GM18858 (cell line): Measurements from ENCODE around the gene DMBT1.
A peak's percentile ranks its signal among the peaks of the same experiment; 100 is the strongest.

Source experiments
- ATAC-seq: cut with Tn5 transposase; IDR thresholded peaks from one replicate; pipeline ENCODE4 v1.9.1; 2021; ENCODE audit not compliant: unreplicated experiment

The DMBT1 gene

DNA sequence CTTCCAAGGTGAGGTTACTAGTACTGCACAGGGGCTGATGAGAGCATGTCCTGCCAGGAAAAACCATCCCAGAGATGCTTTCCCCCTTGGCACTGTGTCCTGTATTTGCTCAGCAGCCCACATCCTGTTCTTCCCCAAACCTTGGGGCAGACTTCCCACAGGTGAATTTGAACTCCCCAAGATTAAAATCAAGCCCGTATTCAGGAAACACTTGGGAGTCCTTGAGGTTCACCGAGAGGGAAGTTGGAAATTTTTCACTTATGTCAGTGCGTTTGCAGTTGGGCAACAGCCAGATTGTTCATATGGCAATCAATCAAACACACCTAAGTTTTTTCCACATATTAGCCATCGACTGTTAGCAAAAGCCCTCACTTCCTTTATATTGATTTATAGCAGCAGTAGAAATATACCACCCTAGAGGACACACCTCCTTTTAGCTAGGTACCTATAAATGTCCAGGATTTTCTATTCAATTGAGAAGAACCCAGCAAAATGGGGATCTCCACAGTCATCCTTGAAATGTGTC is at the start of gene DMBT1:
Gene DMBT1 (plus strand): TSS at position 476 of the 526 bp plus-strand sequence. CDS start 17 bp downstream, at position 493.
- ATAC-seq, result no peak

- no peak for ATAC-seq
These were observed 47.5 kb upstream of the DMBT1 start for GRCh38 chr10:122513053-122513452.

GRCh38 chr10:122514045-122514840 is 46.3 kb upstream of the DMBT1 start:
- ATAC-seq, result no peak

GRCh38 chr10:122515022-122515424 is 45.5 kb upstream of the DMBT1 start:
- ATAC-seq, result no peak

- ATAC-seq, result peak; percentile 76
These were observed 44.8 kb upstream of the DMBT1 start for GRCh38 chr10:122515588-122516231.

DNA sequence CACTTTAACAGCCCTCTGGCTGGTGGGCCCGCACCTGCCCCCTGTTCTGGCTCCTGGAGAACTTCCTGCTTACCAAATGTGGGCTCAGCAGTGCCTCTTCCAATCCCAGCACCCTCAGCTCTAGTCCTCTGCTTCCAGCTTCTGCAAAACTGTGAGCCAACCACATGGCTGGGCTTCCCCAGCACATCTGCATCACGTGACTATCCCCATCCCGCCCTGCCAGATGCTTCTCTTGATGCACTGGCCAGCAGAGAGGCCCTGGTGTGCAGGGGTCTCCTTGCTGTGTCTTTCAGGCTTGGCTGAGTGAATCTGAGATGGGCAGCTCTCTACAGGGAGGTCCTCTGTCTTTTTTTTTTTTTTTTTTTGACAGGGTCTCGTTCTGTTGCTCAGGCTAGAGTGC is 43.8 kb upstream of the DMBT1 start:
- no peak for ATAC-seq

DNA sequence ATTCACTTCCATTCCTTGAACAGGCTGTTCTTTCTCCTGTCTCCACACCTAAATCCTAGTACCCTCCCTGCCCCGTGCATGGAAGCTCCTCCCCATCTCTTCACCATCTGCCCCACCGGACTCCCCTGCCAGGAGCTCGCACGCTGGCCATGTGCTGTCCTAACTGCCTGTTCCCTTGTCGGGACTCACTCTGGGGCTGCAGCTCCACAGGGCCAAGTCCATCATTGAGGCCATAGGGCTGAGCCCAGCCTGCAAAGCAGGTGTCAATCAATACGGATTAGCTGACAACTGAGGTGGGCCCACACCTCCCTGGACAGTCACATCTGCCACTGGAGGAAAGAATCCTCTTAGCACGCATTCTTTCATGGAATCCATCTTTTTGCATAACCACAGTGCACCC is 41.4 kb upstream of the DMBT1 start:
- ATAC-seq, result no peak

DNA sequence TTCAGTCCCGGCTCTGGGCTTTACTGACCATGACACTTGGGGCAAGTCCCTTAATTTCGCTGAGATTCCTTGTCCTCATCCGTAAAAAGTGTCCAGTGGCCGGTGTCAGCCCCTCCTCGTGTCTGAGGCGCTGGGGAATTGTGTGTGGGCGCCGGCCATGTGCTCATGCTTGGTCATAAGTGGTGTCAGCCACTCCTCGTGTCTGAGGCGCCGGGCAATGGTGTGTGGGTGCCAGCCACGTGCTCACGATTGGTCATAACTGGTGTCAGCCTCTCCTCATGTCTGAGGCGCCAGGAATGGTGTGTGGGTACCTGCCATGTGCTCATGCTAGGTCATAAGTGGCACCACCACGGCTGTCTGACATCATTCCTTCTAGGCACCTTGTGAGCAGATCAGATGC is 40.7 kb upstream of the DMBT1 start:
- no peak for ATAC-seq

DNA sequence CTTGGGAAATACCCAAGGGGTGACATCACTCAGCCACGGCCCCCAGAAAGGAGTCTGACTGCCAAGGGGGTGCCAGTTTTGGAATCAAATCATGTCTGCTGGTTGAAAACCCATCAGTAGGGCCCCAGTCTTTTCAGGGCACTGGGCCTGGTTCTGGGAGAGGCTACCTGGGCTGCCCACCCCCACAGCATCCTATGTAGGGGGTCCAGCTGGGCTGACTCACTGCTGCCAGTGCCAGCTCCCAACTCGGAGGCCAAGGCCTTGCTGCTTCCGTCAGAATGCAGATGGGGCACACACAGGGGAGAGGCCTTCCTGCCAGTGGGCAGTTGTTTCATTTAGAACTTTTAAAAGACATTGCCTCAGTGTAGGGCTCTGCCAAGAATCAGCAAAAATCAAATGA is 39.5 kb upstream of the DMBT1 start:
- ATAC-seq, result no peak

GRCh38 chr10:122524811-122525210 is 35.7 kb upstream of the DMBT1 start:
- ATAC-seq, result no peak

GRCh38 chr10:122525788-122526187 is 34.8 kb upstream of the DMBT1 start:
- ATAC-seq, result no peak

GRCh38 chr10:122526892-122527291 is 33.7 kb upstream of the DMBT1 start:
- ATAC-seq, result no peak

DNA sequence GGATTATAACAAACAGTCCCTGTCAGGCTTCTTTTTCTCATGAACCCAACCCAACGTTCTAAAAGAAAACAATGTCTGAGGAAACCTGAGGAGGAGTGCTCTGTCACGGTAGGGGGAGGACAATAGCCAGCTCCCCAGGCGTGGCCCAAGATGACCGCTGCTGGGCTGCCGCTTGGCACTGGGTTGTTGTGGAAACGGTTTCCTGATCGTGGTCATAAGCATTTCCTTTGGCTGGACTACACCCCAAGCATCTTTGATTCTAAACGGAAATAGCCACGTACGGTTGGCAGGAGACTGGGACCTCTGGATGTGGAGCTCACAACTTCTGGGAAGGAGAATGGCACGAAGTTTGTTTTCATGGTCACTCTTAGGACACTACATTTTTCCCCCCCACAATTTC is 30.4 kb upstream of the DMBT1 start:
- ATAC-seq, result no peak

DNA sequence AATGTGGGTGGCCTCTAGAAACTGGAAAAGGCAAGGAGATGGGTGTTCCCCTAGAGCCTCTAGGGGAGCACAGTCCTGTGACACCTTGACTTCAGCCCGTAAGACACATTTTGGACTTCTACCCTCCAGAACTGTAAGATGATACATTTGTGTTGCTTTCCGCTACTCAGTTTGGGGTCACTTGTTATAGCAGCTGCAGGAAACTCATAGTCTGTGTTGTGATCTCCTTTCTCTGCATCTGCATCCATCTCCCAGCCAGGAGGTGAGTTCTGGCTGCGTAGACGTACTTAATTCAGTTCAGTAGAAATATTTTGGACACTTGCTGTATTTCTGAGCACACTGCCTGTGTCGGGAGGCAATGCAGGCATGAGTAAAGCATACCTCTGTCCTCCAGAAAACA is 29.3 kb upstream of the DMBT1 start:
- ATAC-seq, result no peak

DNA sequence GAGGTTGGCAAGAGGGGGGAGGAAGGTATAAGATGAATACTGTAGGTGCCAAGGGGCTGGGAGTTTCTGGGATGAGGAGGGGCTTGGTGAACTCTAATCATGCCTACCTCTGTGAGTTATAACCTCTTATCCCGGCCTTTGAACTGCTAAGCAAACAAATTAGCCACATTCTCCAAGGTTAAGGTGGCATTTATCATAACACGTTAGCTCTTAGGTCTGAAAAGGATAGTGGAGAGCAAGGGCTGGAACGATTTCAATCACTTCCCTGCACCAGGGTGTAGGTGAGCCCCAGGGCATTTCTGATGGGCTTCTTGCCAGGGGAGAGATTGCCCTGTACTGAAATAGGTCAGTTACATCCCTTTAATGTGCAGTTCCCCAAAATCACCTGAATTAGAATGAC is 28.6 kb upstream of the DMBT1 start:
- ATAC-seq, result no peak

- ATAC-seq, result no peak
These were observed 27.8 kb upstream of the DMBT1 start for GRCh38 chr10:122532601-122533296.

GRCh38 chr10:122537545-122537944 is 23.0 kb upstream of the DMBT1 start:
- no peak for ATAC-seq

GRCh38 chr10:122541541-122542002 is 19.0 kb upstream of the DMBT1 start:
- ATAC-seq, result no peak

GRCh38 chr10:122543676-122544445 is 16.7 kb upstream of the DMBT1 start:
- no peak for ATAC-seq

- no peak for ATAC-seq
These were observed 16.1 kb upstream of the DMBT1 start for GRCh38 chr10:122544493-122544892.

- no peak for ATAC-seq
These were observed 14.3 kb upstream of the DMBT1 start for GRCh38 chr10:122546242-122546641.
